NT2/D1 (cell line): Measurements from ENCODE around the gene PIK3R6.
A peak's percentile ranks its signal among the peaks of the same experiment; 100 is the strongest.

Experiments used
- DNase-seq: peaks from one replicate; pipeline ENCODE4 v3.0.0-alpha.2; 2011; ENCODE audit warnings: low read depth, low spot score
- H3K27me3 ChIP-seq: 2 replicates; pipeline ENCODE4 v1.6.0; 2011; ENCODE audit warnings: mild to moderate bottlenecking; ENCODE audit not compliant: insufficient read length, insufficient read depth
- H3K36me3 ChIP-seq: 2 replicates; pipeline ENCODE4 v1.6.1; 2011; ENCODE audit warnings: mild to moderate bottlenecking, low read length, mixed read lengths; ENCODE audit not compliant: insufficient read depth, insufficient read length
- H3K4me1 ChIP-seq: 2 replicates; pipeline ENCODE4 v1.5.1; 2011; ENCODE audit not compliant: insufficient read depth, insufficient read length
- H3K4me3 ChIP-seq: 2 replicates; pipeline ENCODE4 v1.5.1; 2011; ENCODE audit warnings: low read depth; ENCODE audit not compliant: insufficient read length
- H3K9ac ChIP-seq: 2 replicates; pipeline ENCODE4 v1.6.0; 2011; ENCODE audit warnings: low read depth; ENCODE audit not compliant: insufficient read length
- H3K9me3 ChIP-seq: 2 replicates; pipeline ENCODE4 v1.5.1; 2011; ENCODE audit warnings: mild to moderate bottlenecking, low read length; ENCODE audit not compliant: insufficient read depth
- SUZ12 ChIP-seq: IDR thresholded peaks from 2 replicates; pipeline ENCODE4 v1.6.1; 2011; ENCODE audit not compliant: insufficient read length, insufficient read depth; ENCODE audit errors: extremely low read depth
- YY1 ChIP-seq: IDR thresholded peaks from 2 replicates; pipeline ENCODE4 v1.6.1; 2011; ENCODE audit not compliant: insufficient read length, insufficient read depth
- ZNF274 ChIP-seq: IDR thresholded peaks from 2 replicates; pipeline ENCODE4 v1.6.1; 2011; ENCODE audit warnings: mild to moderate bottlenecking, low read depth, low read length

Gene PIK3R6

DNA sequence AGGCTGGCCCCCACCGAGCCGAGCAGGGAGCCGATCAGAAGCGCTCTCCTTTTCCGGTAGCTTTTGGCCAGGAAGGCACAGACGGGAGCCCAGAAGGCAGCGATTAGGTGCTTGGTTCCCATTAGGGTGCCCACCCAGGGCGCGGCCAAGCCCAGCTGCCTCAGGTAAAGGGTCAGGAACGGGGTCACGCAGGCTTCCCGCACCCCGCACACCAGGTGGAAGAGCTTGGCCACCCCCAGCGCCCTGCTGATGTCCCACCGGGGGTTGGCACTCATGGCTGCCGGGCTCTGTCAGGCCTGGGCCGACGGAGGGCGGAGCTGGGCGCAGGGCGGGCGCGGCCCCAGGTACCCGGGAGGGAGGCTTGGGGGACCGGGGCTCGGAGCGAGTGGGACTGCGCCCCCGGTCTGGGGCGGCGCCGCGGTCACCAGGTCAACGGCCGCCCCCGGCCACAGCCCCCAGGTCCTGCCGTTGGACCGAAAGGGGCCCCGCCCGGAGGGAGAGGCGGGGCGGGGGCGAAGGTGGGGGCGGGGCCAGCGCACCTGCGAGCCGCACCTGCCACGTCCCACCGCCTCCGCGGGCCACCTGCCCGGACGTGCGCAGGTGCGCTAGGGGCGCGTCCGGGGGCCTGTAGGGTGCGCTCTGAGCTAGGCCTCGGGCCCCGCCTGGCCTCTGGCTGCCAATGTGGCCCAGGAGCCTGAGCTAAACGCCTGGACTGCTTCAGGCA is 68.5 kb downstream of the PIK3R6 start, which contains the start of gene MFSD6L:
TSS of gene MFSD6L (minus strand) at position 520 of the 724 bp plus-strand sequence. CDS start at position 275, 245 bp downstream.
- Histone ChIP-seq H3K4me1 (peaks cover 5% of the 10 kb centered on the region), H3K36me3 (no peaks in the 10 kb centered on the region), H3K4me3 (no peak within 1 kb of the TSS), H3K27me3 (no peaks in the 10 kb centered on the region), H3K9ac (no peak within 1 kb of the TSS), H3K9me3 (no peaks in the 10 kb centered on the region)
- TF ChIP-seq SUZ12, result no peak
- no peak for TF ChIP-seq YY1
- no peak for TF ChIP-seq ZNF274
- DNase-seq, result peak; percentile 18

DNA sequence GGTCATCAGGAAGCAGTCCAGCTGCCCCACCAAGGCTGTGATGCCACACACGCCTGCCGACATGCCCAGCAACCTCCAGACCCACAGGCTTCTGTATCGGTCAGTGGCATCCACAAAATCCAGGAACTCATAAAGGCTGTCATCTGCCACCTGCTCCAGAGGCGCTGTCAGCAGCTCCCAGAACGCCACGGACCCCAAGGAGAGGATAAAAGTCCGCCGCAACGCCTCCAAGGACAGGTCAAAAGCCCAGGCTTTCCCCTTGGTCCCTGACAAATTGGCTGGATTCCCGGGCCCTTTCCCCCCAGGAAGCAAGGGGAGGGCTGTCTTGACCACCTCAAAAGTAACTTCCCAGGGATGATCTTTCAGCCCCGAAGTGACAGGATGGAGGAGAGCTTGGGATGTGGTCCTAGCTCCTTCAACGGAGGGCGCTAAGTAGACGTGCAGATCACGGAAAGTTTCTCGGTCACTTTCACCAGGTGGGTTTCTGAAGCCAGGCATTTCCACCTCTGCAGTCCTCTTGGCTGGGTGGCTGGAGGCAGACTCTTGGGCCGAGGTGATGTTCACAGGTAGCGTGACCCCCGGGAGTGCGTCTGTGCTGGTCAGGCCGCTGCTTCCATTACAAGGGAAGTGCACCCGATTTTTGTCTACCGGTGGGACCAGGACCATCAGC is 69.2 kb downstream of the PIK3R6 start:
- Histone ChIP-seq H3K4me1 (no peaks in the 10 kb centered on the region), H3K36me3 (no peaks in the 10 kb centered on the region), H3K9ac (no peak overlapping the region), H3K4me3 (no peak overlapping the region), H3K9me3 (no peaks in the 10 kb centered on the region), H3K27me3 (no peaks in the 10 kb centered on the region)
- TF ChIP-seq SUZ12, result no peak
- TF ChIP-seq YY1, result no peak
- TF ChIP-seq ZNF274, result no peak
- no peak for DNase-seq

DNA sequence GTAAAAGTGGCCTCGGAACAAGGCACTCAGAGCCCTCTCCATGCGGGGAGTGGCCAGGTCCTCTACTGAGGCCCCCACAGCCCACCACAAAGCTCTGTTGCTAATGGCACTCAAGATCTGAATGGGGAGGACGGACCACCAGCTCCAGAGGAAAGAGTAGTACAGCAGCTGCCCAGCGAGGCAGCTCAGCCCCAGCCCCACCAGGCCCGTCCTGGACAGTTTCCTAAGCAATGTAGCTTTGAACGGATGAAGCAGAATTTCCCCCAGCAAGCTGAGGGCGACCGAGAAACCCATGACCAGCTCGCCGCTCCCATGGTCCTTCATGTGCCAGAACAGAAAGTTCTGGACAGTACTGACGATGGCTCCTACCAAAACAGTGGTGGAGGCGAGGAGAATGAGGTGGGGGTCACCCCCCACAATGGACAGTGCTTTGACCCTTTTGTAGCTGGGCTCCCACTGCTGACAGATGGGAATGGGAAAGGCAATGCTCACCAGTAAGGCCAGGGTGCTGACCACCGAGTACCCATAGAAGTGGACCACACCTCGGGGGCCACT is 69.8 kb downstream of the PIK3R6 start:
- TF ChIP-seq YY1 (no peak), ZNF274 (no peak), SUZ12 (no peak)
- Histone ChIP-seq H3K4me1 (no peaks in the 10 kb centered on the region), H3K4me3 (no peak overlapping the region), H3K36me3 (no peaks in the 10 kb centered on the region), H3K9ac (no peak overlapping the region), H3K9me3 (peaks cover 1% of the 10 kb centered on the region; the same call in 1 of the 2 replicates), H3K27me3 (no peaks in the 10 kb centered on the region)
- DNase-seq, result no peak

DNA sequence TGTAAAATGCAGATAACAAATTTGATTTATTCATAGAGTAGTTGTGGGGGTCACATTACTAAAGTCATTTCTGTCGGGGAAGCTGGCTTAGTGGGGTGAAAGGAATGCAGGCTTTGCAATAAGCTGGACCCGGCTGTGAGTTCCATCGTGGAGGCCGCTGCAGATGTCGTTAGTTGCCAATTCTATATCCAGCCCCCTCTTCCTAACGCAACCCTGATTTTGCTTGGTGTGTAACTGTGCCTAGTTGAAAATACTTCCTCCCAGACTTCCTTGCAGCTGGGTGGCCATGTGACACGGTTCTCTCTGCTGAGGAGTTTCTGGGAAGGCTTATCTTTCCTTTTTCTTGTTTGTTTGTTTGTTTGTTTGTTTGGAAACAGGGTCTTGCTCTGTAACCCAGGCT is 72.8 kb downstream of the PIK3R6 start:
- H3K4me3 ChIP-seq, result no peak overlapping the region
- no peaks in the 10 kb centered on the region for H3K27me3 ChIP-seq

DNA sequence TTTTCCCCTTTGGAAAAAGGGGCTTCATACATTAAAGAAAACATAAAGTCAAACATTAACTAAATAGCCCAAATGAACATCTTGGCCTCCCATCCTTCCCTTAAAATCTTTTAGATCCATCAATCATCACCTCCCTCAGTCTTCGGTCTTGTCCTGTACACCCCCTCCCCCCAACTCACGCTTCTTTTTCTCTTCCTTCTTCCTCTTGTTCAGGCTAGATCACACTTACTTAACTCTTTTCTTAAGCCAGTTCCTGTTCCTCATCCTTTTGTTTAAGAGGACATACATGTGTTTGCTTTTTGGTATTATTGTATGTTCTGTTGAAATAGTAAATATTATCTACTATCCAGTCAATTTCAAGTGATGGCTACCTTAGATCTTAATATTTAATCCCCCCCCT is 73.8 kb downstream of the PIK3R6 start:
- Histone ChIP-seq H3K9ac (no peak overlapping the region), H3K9me3 (peaks cover 23% of the 10 kb centered on the region), H3K4me3 (no peak overlapping the region), H3K4me1 (no peaks in the 10 kb centered on the region), H3K36me3 (no peaks in the 10 kb centered on the region), H3K27me3 (no peaks in the 10 kb centered on the region)
- DNase-seq, result no peak
- TF ChIP-seq ZNF274, result no peak
- no peak for TF ChIP-seq SUZ12
- no peak for TF ChIP-seq YY1

More for the DNA sequence above, 72.8 kb downstream of the PIK3R6 start:
- TF ChIP-seq YY1, result no peak
- TF ChIP-seq SUZ12, result no peak
- H3K4me1 ChIP-seq, result no peaks in the 10 kb centered on the region
- no peak for DNase-seq
- no peak overlapping the region for H3K9ac ChIP-seq
- H3K9me3 ChIP-seq, result peaks cover 23% of the 10 kb centered on the region
- H3K36me3 ChIP-seq, result no peaks in the 10 kb centered on the region

DNA sequence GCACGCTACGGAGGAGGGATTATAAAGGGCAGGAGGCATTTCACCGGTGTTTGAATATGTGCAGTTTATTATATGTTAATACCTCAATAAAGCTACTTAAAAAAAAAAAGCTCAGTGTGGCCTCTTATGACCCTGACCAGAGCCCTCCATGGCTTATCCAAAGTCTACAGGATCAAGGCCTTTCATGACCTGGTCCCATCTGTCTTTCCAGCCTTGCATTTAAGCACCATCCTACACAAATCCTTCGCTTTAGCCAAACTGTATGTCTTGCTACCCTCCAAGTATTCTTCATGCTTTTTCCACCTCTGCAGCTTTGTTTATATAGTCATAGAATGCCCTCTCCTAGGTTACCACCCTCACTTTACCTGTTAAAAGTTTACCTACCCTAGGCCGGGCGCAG is 74.8 kb downstream of the PIK3R6 start:
- TF ChIP-seq YY1 (no peak), ZNF274 (no peak), SUZ12 (no peak)
- no peak for DNase-seq
- H3K4me1 ChIP-seq, result no peaks in the 10 kb centered on the region
- H3K9ac ChIP-seq, result no peak overlapping the region
- no peaks in the 10 kb centered on the region for H3K27me3 ChIP-seq
- no peaks in the 10 kb centered on the region for H3K36me3 ChIP-seq
- peaks cover 23% of the 10 kb centered on the region for H3K9me3 ChIP-seq
- H3K4me3 ChIP-seq, result no peak overlapping the region

DNA sequence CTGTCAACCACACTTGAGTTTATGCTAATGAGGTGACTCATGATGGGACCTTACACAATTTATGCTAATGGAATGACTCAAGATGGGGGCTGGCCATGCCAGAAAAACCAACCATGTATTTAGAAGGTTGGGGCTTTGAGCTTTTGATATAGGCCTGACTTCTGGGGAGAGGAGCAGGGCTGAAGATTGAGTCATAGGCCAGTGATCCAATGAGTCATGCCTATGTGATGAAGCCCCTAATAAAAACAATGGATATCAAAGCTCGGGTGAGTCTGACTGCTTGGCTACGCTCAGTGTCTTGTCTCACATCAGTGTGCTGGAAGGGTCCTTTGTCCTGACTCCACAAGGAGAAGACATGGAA is 75.6 kb downstream of the PIK3R6 start:
- no peak overlapping the region for H3K9ac ChIP-seq
- H3K4me3 ChIP-seq, result no peak overlapping the region
- no peak for DNase-seq
- peaks cover 23% of the 10 kb centered on the region for H3K9me3 ChIP-seq
- H3K4me1 ChIP-seq, result no peaks in the 10 kb centered on the region
- TF ChIP-seq SUZ12, result no peak
- TF ChIP-seq ZNF274, result no peak
- TF ChIP-seq YY1, result no peak
- H3K27me3 ChIP-seq, result no peaks in the 10 kb centered on the region
- no peaks in the 10 kb centered on the region for H3K36me3 ChIP-seq
